Tibial nerve (tissue), 3 donors: ENCODE measurements around the gene SH3GL3.

ENCODE experiments used
- CTCF ChIP-seq, 5 experiments: fragments of 200-600 bp in 3 of 5; fragments of 450-650 bp in 2 of 5; sonication (generic) in 3 of 5; IDR thresholded peaks; one replicate each; pipeline ENCODE4 v1.5.1; 2016 to 2019; ENCODE audit warnings: antibody characterized with exemption in 5 of 5, mild to moderate bottlenecking in 3 of 5, moderate library complexity in 2 of 5
- POLR2A ChIP-seq, 2 donors: fragments of 450-650 bp; IDR thresholded peaks; one replicate each; pipeline ENCODE4 v1.6.1; 2017; ENCODE audit warnings: antibody characterized with exemption in 2 of 2, mild to moderate bottlenecking in 2 of 2, moderate library complexity in 2 of 2

GRCh38 chr15:83483612-83484011, 36.5 kb downstream of the SH3GL3 start:
- TF ChIP-seq POLR2A (IDR thresholded peaks at IDR 0.05) (no peak), CTCF (IDR thresholded peaks at IDR 0.05) (no peak)
